HG03139 (cell line): Measurements from ENCODE around the gene IGF1R.
A peak's percentile ranks its signal among the peaks of the same experiment; 100 is the strongest.

ENCODE experiments used
- ATAC-seq: cut with Tn5 transposase; IDR thresholded peaks from one replicate; pipeline ENCODE4 v1.9.1; 2021; ENCODE audit not compliant: unreplicated experiment

IGF1R gene

GRCh38 chr15:98933406-98933805 lies 285.1 kb downstream of the IGF1R start:
- ATAC-seq: no peak

- no peak for ATAC-seq
Measured at GRCh38 chr15:98935736-98936135, 287.4 kb downstream of the IGF1R start.

- ATAC-seq: no peak
Measured at GRCh38 chr15:98937413-98938104, 289.2 kb downstream of the IGF1R start.

GRCh38 chr15:98938105-98938417 lies 289.7 kb downstream of the IGF1R start:
- ATAC-seq: no peak

- ATAC-seq: no peak
Measured at GRCh38 chr15:98938799-98939198, 290.5 kb downstream of the IGF1R start.

DNA sequence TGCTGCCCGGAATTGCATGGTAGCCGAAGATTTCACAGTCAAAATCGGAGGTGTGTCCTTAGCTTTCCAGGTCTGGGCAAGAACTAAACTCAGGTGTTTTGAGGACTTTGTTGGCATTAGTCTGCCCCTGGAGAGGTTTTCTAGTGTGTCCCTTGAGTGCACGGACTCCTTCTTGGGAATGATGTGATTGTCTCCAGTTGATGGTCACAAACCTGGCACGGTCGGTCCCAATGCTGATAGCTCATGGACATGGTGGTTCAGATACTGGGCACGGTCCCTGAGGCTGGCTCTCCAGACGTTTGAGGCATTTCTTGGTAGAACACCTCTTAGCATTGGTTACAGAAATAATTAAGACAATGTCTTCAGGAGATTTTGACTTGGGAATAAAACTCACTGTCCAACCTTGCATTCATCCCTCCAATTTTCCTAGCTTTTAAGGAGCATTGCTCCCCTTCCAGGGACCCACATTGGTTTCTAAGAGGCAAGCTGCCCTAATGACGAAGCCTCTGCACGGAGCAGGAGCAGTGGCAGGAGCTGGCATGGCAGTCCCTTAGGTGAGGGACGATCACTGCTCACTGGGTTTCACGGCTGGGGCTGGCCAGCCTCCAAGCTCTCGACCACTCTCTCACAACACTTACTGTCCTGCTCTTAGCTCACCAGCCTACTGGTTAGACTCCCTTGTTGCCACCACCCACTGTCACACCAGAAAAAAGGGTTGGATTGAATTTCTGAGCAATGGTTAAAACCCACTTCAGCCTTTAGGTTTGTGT lies 291.2 kb downstream of the IGF1R start:
- ATAC-seq: no peak

- no peak for ATAC-seq
Measured at GRCh38 chr15:98941595-98942255, 293.4 kb downstream of the IGF1R start.

GRCh38 chr15:98942431-98942830 lies 294.1 kb downstream of the IGF1R start:
- ATAC-seq: no peak

- ATAC-seq: no peak
Measured at GRCh38 chr15:98943051-98943508, 294.7 kb downstream of the IGF1R start.

- ATAC-seq: no peak
Measured at GRCh38 chr15:98943601-98944151, 295.3 kb downstream of the IGF1R start.

GRCh38 chr15:98946301-98947255 lies 298.2 kb downstream of the IGF1R start:
- ATAC-seq: no peak

DNA sequence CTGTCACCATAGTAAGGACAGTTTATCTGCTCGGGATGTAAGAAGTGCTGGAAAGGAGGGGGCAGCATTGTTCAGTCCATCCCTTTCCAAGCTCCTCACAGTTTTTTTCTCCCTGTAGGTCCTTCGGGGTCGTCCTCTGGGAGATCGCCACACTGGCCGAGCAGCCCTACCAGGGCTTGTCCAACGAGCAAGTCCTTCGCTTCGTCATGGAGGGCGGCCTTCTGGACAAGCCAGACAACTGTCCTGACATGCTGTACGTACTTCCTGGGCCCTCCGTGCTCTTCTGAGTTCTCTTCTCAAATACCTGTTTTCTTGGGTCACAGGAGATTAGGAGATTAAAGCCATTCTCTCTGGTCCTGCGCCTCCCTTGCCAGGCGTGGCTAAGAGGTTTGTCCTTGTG lies 300.1 kb downstream of the IGF1R start:
- no peak for ATAC-seq

DNA sequence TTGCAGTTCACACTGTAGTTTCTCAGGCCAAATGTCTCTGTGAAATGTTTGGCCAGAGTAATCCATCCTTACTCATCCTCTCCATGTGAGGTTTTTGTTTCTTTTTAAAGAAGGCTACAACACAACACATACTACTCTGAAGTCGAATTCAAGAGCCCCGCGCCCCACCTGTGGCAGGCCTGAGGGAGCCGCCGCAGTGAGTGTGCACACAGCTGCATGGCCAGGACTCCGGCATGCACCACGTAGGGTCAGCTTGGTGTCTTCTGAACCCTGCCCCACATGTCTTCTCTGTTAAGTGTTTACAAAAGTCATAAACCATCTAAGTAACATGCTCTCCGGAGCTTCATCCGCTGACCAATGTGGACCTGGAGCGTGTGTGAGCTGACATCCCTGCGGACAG lies 300.6 kb downstream of the IGF1R start:
- no peak for ATAC-seq

DNA sequence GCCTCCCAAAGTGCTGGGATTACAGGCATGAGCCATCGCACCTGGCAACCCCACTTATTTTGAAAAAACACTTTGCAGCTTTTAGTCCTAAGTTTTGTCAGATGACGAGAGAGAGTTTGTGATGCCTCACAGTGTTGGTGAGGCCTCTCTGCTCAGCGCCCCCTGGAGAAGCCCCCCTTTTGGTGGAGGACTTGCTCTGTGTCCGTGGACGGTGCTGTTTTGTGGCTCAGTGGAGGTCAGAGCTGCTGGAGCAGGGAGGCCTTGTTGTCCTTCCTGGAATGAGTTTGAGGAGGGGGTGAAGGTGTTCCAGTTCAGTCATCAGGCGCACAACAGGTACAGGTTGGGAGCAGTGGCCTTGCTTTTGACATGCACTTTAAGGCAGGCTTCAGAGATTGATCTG lies 301.3 kb downstream of the IGF1R start:
- ATAC-seq: no peak

DNA sequence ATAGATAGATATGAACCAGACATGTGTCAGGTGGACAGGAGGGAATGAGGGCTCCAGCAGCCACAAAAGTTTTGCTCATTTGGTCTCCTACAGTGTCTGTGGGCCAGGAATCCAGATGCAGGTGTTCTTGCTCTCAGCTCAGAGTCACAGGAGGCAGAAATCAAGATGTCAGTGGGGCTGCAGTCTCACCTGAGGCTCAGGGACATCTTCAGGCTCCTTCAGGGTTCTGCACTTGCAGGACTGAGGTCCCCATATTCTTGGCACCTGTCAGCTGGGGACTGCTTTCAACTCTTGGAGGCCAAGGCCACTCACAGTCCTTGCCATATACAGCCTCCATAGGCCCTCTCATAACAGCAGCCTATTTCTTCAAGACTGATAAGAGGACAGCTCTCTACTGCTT lies 301.9 kb downstream of the IGF1R start:
- no peak for ATAC-seq

- no peak for ATAC-seq
Measured at GRCh38 chr15:98951004-98951403, 302.7 kb downstream of the IGF1R start.

- peak; percentile 0 for ATAC-seq
Measured at GRCh38 chr15:98951493-98952320, 303.4 kb downstream of the IGF1R start.

- peak; percentile 92 for ATAC-seq
Measured at GRCh38 chr15:98952381-98952803, 304.1 kb downstream of the IGF1R start.

DNA sequence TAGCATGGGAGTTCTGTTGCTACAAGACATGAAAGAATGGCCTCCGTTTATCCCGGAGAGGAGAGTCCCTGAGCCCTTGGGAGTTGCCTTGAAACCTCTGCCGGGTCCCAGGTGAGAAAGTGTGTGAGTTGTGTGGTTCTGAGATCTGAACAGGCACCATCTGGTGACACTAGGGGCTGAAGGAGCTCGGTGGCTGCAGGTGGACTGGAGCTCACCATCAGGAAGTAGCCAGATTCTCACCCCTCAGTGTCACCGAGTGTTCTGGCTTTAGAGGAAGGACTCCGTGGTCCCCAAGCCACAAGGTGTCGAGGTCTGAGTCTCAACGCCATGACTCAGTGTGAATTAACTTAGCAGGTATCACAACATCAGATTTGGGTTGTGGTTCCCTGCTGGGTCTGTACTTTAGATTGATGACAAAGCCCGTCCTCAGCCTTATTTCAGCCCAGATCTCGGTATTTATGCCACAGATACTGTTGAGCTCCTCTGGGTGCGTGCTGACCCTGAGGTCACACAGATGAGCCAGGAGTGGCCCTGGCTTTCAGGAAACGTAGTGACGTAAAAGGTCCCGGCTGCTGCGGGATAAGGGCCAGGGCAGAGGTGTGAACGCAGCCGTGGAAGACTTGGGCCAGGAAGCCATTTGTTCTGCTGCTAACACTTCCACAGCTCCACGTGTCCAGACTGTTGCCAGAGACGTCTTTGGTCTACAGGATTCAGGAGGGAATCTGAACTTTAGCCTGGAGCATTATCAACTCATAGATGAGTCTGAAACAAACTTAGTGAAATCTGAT lies 304.9 kb downstream of the IGF1R start:
- ATAC-seq: peak; percentile 43
